ENCODE measurements around the gene WNK2.

The WNK2 gene

DNA sequence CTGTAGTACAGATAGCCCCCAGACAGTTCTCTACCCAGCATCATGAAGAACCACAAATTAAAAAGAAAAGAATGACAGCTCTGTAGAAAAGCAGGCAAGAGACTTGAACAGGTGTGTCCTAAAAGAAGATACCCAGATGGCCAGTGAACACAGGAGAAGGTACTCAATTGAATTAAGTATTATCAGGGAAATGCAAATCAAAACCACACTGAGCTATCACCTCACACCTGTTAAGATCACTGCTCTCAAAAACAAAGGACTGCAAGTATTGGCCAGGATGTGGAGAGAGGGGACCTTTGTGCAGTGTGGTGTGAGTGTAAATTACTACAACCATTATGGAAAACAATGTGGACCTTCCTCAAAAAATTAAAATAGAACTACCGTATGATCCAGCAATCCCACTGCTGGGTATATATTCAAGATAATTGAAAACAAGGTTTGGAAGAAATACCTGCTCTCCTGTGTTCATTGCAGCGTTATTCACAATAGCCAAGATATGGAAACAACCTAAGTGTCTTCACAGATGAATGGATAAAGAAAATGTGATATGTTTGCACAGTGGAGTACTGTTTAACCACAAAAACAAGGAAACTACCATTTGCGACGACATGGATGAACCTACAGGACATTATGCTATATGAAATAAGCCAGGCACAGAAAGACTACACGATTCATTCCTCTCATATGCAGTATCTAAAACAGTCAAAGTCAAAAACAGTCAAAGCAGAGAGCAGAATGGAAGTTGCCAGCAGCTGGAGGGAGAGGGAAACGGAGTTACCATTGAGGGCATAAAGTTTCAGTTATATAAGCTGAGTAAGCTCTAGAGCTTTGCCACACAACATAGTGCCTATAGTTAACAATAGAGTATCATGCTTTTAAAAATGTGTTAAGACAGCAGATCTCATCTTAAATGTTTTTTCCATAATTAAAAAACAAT, 102.6 kb downstream of the WNK2 start:
- H3K9me3 ChIP-seq (ENCODE audit: control insufficient read depth, insufficient read depth, low read length): peaks cover 21% of the 10 kb centered on the region
- H3K36me3 ChIP-seq (ENCODE audit: control insufficient read depth, low read length): peaks cover 70% of the 10 kb centered on the region
- H3K27me3 ChIP-seq (ENCODE audit: control insufficient read depth, low read length): no peaks in the 10 kb centered on the region
- H3K4me3 ChIP-seq (ENCODE audit: low read length): peak overlapping the region; percentile 62
- H3F3A ChIP-seq (ENCODE audit: control insufficient read depth, insufficient read depth): peaks cover 53% of the 10 kb centered on the region
- H3K9me2 ChIP-seq (replicated peaks; ENCODE audit: control insufficient read depth, low read length): no peaks in the 10 kb centered on the region
- peaks cover 27% of the 10 kb centered on the region for H3K79me2 ChIP-seq (ENCODE audit: control insufficient read depth, low read length)
- peak overlapping the region; percentile 77 for H3K4me2 ChIP-seq (ENCODE audit: low read length)
- H3K4me1 ChIP-seq (ENCODE audit: control insufficient read depth, low read length): peaks cover 98% of the 10 kb centered on the region
- TF ChIP-seq EZH2phosphoT487 (IDR thresholded peaks at IDR 0.05; ENCODE audit: borderline replicate concordance, low read length): no peak
- TF ChIP-seq, protein P1, sequence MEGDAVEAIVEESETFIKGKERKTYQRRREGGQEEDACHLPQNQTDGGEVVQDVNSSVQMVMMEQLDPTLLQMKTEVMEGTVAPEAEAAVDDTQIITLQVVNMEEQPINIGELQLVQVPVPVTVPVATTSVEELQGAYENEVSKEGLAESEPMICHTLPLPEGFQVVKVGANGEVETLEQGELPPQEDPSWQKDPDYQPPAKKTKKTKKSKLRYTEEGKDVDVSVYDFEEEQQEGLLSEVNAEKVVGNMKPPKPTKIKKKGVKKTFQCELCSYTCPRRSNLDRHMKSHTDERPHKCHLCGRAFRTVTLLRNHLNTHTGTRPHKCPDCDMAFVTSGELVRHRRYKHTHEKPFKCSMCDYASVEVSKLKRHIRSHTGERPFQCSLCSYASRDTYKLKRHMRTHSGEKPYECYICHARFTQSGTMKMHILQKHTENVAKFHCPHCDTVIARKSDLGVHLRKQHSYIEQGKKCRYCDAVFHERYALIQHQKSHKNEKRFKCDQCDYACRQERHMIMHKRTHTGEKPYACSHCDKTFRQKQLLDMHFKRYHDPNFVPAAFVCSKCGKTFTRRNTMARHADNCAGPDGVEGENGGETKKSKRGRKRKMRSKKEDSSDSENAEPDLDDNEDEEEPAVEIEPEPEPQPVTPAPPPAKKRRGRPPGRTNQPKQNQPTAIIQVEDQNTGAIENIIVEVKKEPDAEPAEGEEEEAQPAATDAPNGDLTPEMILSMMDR (IDR thresholded peaks at IDR 0.05; ENCODE audit: low read depth, low read length, poor library complexity, severe bottlenecking): no peak
- H4K20me1 ChIP-seq (ENCODE audit: control insufficient read depth, insufficient read depth, low read depth, low read length): no peaks in the 10 kb centered on the region
- H3K27ac ChIP-seq (ENCODE audit: low read depth, low read length): peak overlapping the region; percentile 99

DNA sequence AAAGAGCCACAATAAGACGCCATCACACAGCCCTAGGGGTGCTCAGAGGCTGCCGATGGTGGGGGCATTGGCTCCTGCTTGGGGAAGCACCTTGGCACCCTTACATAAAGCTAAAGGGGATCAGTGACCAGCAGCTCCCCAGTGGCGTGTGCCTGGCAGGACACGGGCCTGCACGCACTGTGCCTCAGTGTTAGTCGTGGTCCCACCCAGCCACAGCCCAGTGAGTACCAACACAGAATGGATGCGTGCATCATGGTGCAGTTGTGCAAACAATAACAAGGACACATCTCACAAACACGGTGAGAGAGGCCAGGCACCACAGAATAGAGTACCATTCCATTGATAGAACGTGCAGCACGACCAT, 103.2 kb downstream of the WNK2 start:
- H3K27ac ChIP-seq (ENCODE audit: low read depth, low read length): peak overlapping the region; percentile 99
- H3K4me1 ChIP-seq (ENCODE audit: control insufficient read depth, low read length): peaks cover 98% of the 10 kb centered on the region
- H3K9me3 ChIP-seq (ENCODE audit: control insufficient read depth, insufficient read depth, low read length): peaks cover 20% of the 10 kb centered on the region
- H3K9me2 ChIP-seq (replicated peaks; ENCODE audit: control insufficient read depth, low read length): no peaks in the 10 kb centered on the region
- H3K4me2 ChIP-seq (ENCODE audit: low read length): peak overlapping the region; percentile 77
- H3F3A ChIP-seq (ENCODE audit: control insufficient read depth, insufficient read depth): peaks cover 53% of the 10 kb centered on the region
- H3K79me2 ChIP-seq (ENCODE audit: control insufficient read depth, low read length): peaks cover 27% of the 10 kb centered on the region
- TF ChIP-seq, protein P1 (IDR thresholded peaks at IDR 0.05; ENCODE audit: low read depth, low read length, poor library complexity, severe bottlenecking): no peak
- no peak for TF ChIP-seq EZH2phosphoT487 (IDR thresholded peaks at IDR 0.05; ENCODE audit: borderline replicate concordance, low read length)
- peaks cover 67% of the 10 kb centered on the region for H3K36me3 ChIP-seq (ENCODE audit: control insufficient read depth, low read length)
- no peaks in the 10 kb centered on the region for H3K27me3 ChIP-seq (ENCODE audit: control insufficient read depth, low read length)
- H4K20me1 ChIP-seq (ENCODE audit: control insufficient read depth, insufficient read depth, low read depth, low read length): no peaks in the 10 kb centered on the region
- H3K4me3 ChIP-seq (ENCODE audit: low read length): peak overlapping the region; percentile 62

DNA sequence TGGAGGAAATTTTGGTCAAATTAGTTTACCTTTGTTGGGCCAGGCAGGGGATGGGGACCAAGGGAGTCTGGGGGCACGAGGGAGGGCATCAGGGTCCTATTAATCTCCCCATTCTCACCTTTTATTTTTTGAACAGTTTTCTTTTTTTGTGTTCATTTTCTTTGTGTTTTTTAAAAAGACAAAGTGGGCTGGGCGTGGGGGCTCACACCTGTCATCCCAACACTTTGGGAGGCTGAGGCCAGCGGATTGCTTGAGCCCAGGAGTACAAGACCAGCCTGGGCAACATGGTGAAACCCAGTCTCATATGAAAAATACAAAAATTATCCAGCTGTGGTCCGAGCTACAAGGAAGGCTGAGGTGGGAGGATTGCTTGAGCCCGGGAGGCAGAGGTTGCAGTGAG, 103.7 kb downstream of the WNK2 start:
- peaks cover 98% of the 10 kb centered on the region for H3K4me1 ChIP-seq (ENCODE audit: control insufficient read depth, low read length)
- H3K36me3 ChIP-seq (ENCODE audit: control insufficient read depth, low read length): peaks cover 67% of the 10 kb centered on the region
- H3K27ac ChIP-seq (ENCODE audit: low read depth, low read length): peak overlapping the region; percentile 99
- peak overlapping the region; percentile 62 for H3K4me3 ChIP-seq (ENCODE audit: low read length)
- peak overlapping the region; percentile 77 for H3K4me2 ChIP-seq (ENCODE audit: low read length)
- H3K9me2 ChIP-seq (replicated peaks; ENCODE audit: control insufficient read depth, low read length): no peaks in the 10 kb centered on the region
- H3K79me2 ChIP-seq (ENCODE audit: control insufficient read depth, low read length): peaks cover 27% of the 10 kb centered on the region
- peaks cover 19% of the 10 kb centered on the region for H3K9me3 ChIP-seq (ENCODE audit: control insufficient read depth, insufficient read depth, low read length)
- H3K27me3 ChIP-seq (ENCODE audit: control insufficient read depth, low read length): no peaks in the 10 kb centered on the region
- TF ChIP-seq, protein P1 (IDR thresholded peaks at IDR 0.05; ENCODE audit: low read depth, low read length, poor library complexity, severe bottlenecking): no peak
- TF ChIP-seq EZH2phosphoT487 (IDR thresholded peaks at IDR 0.05; ENCODE audit: borderline replicate concordance, low read length): no peak
- H4K20me1 ChIP-seq (ENCODE audit: control insufficient read depth, insufficient read depth, low read depth, low read length): no peaks in the 10 kb centered on the region
- peaks cover 53% of the 10 kb centered on the region for H3F3A ChIP-seq (ENCODE audit: control insufficient read depth, insufficient read depth)

All from DOHH2 (cell line).